ENCODE measurements around the gene SLC37A4. TPM values are rescaled to one million over a fixed set of nuclear protein-coding genes. Genes with fewer than 3 reads are reported as not detected.

SLC37A4 gene
- total RNA-seq, 2 experiments from 2014 or later, result 5.2 to 6.6 TPM

- no peak for TF ChIP-seq CTCF (IDR thresholded peaks at IDR 0.05)
- no peaks in the 10 kb centered on the region for H3K27me3 ChIP-seq (ENCODE audit: control insufficient read depth in 1 of 2, insufficient read depth in 2 of 2, low read length in 2 of 2)
- peaks cover 32% of the 10 kb centered on the region for H3K4me1 ChIP-seq (ENCODE audit: insufficient read depth, low read length)
- CTCF ChIA-PET, result no interaction called here
- peaks cover 83% of the 10 kb centered on the region for H3K36me3 ChIP-seq (ENCODE audit: insufficient read depth, low read length)
- POLR2A ChIA-PET, result interaction anchor here (1.6 kb wide), 1 partner anchor 33 kb away, joined by 5 read pairs; the partner anchor contains the start of gene TRAPPC4
- Mint-ChIP-seq H3K27ac (no peak overlapping the region), H3K9me3 (no peaks in the 10 kb centered on the region), H3K4me3 (peak overlapping the region; percentile 15), H3K4me1 (ENCODE audit: low read depth) (peaks cover 29% of the 10 kb centered on the region), H3K27me3 (no peaks in the 10 kb centered on the region), H3K36me3 (ENCODE audit: low read depth) (peaks cover 95% of the 10 kb centered on the region)
- intact Hi-C loops (cut with DNase I, micrococcal nuclease), result loop anchor here in 1 of 2 experiments (5.0 kb wide), 1 partner anchor 185 kb away; no protein-coding TSS in a partner anchor
- H3K27ac ChIP-seq (ENCODE audit: low read depth in 1 of 2, low read length in 2 of 2), result no peak overlapping the region
- ATAC-seq (ENCODE audit: poor library complexity), result no peak
- DNase-seq, result no peak
- H3K4me3 ChIP-seq (ENCODE audit: low read length), result no peak overlapping the region
- H3K9me3 ChIP-seq (ENCODE audit: control insufficient read depth in 1 of 2, insufficient read depth in 1 of 2, low read length in 2 of 2), result no peaks in the 10 kb centered on the region
These were observed 21.6 kb upstream of the SLC37A4 start for GRCh38 chr11:119052163-119052814.

- ChIA-PET CTCF (no interaction called here), POLR2A (interaction anchor here (1.5 to 1.6 kb wide), 2 partner anchors 33 to 51 kb away, joined by 3 to 5 read pairs; partner anchors contain the start of gene TRAPPC4)
- no peak overlapping the region for H3K4me3 Mint-ChIP-seq
- H3K4me1 ChIP-seq (ENCODE audit: insufficient read depth, low read length), result peaks cover 32% of the 10 kb centered on the region
- H3K36me3 Mint-ChIP-seq (ENCODE audit: low read depth), result peaks cover 94% of the 10 kb centered on the region
- DNase-seq, result peak in 2 of 14 experiments; percentile 68 to 76
- no peaks in the 10 kb centered on the region for H3K27me3 Mint-ChIP-seq
- intact Hi-C loops (cut with DNase I, micrococcal nuclease), result loop anchor here in 1 of 2 experiments (5.0 kb wide), 1 partner anchor 184 kb away; no protein-coding TSS in a partner anchor
- peaks cover 90% of the 10 kb centered on the region for H3K36me3 ChIP-seq (ENCODE audit: insufficient read depth, low read length)
- no peaks in the 10 kb centered on the region for H3K9me3 ChIP-seq (ENCODE audit: control insufficient read depth in 1 of 2, insufficient read depth in 1 of 2, low read length in 2 of 2)
- H3K27me3 ChIP-seq (ENCODE audit: control insufficient read depth in 1 of 2, insufficient read depth in 2 of 2, low read length in 2 of 2), result no peaks in the 10 kb centered on the region
- H3K4me3 ChIP-seq (ENCODE audit: low read length), result no peak overlapping the region
- H3K9me3 Mint-ChIP-seq, result no peaks in the 10 kb centered on the region
- peaks cover 23% of the 10 kb centered on the region for H3K4me1 Mint-ChIP-seq (ENCODE audit: low read depth)
- H3K27ac Mint-ChIP-seq, result peak overlapping the region; percentile 27
- peak; percentile 20 for ATAC-seq (ENCODE audit: poor library complexity)
- no peak overlapping the region for H3K27ac ChIP-seq (ENCODE audit: low read depth in 1 of 2, low read length in 2 of 2)
- no peak for TF ChIP-seq CTCF (IDR thresholded peaks at IDR 0.05)
These were observed 20.9 kb upstream of the SLC37A4 start for GRCh38 chr11:119051440-119052162.

GRCh38 chr11:119049081-119049480, 18.4 kb upstream of the SLC37A4 start:
- Histone ChIP-seq H3K4me3 (ENCODE audit: low read length) (no peak overlapping the region), H3K9me3 (ENCODE audit: control insufficient read depth in 1 of 2, insufficient read depth in 1 of 2, low read length in 2 of 2) (no peaks in the 10 kb centered on the region), H3K27me3 (ENCODE audit: control insufficient read depth in 1 of 2, insufficient read depth in 2 of 2, low read length in 2 of 2) (no peaks in the 10 kb centered on the region), H3K4me1 (ENCODE audit: insufficient read depth, low read length) (peaks cover 13% of the 10 kb centered on the region), H3K27ac (ENCODE audit: low read depth in 1 of 2, low read length in 2 of 2) (no peak overlapping the region), H3K36me3 (ENCODE audit: insufficient read depth, low read length) (peaks cover 91% of the 10 kb centered on the region)
- Mint-ChIP-seq H3K27me3 (no peaks in the 10 kb centered on the region), H3K4me3 (no peak overlapping the region), H3K9me3 (no peaks in the 10 kb centered on the region), H3K4me1 (ENCODE audit: low read depth) (peaks cover 12% of the 10 kb centered on the region), H3K36me3 (ENCODE audit: low read depth) (peaks cover 92% of the 10 kb centered on the region), H3K27ac (no peak overlapping the region)
- no peak for DNase-seq
- ChIA-PET POLR2A (no interaction called here), CTCF (interaction anchor here (2.3 kb wide), 1 partner anchor 9 kb away, joined by 6 read pairs; no protein-coding TSS in a partner anchor)
- intact Hi-C loops (cut with DNase I, micrococcal nuclease), result no loop called here
- no peak for ATAC-seq (ENCODE audit: poor library complexity)
- TF ChIP-seq CTCF (IDR thresholded peaks at IDR 0.05), result no peak
